CD4-positive, alpha-beta T cell treated with Interleukin-15 for 4 hours (primary cell): ENCODE data around the gene ZNF747.
A peak's percentile ranks its signal among the peaks of the same experiment; 100 is the strongest.

Experiments used
- DNase-seq: peaks from one replicate; pipeline ENCODE4 v3.0.0-alpha.2; 2020; ENCODE audit warnings: low spot score

Gene ZNF747

GRCh38 chr16:30534368-30535105 lies at the start of gene ZNF747:
Gene ZNF747 (minus strand): TSS chr16:30534858. CDS start chr16:30534679, 179 bp downstream.
- peak; percentile 93 for DNase-seq

- no peak for DNase-seq
Measured at GRCh38 chr16:30582611-30583340, 48.1 kb upstream of the ZNF747 start.

GRCh38 chr16:30581457-30581856 lies 46.8 kb upstream of the ZNF747 start:
- DNase-seq = no peak

- no peak for DNase-seq
Measured at GRCh38 chr16:30574678-30575077, 40.0 kb upstream of the ZNF747 start.

- peak; percentile 98 for DNase-seq
Measured at GRCh38 chr16:30571445-30572322, 37.0 kb upstream of the ZNF747 start, which contains the start of gene ZNF688. Gene ZNF688 (minus strand): TSS chr16:30571714. CDS start chr16:30571629, 85 bp downstream.

- DNase-seq = no peak
Measured at GRCh38 chr16:30570636-30571444, 36.2 kb upstream of the ZNF747 start.

- no peak for DNase-seq
Measured at GRCh38 chr16:30569746-30570635, 35.3 kb upstream of the ZNF747 start.

GRCh38 chr16:30569281-30569680 lies 34.6 kb upstream of the ZNF747 start:
- no peak for DNase-seq

GRCh38 chr16:30567991-30568638 lies 33.5 kb upstream of the ZNF747 start:
- DNase-seq = peak; percentile 78

- DNase-seq = peak; percentile 68
Measured at GRCh38 chr16:30567160-30567990, 32.7 kb upstream of the ZNF747 start.

GRCh38 chr16:30566531-30566930 lies 31.9 kb upstream of the ZNF747 start:
- no peak for DNase-seq

- DNase-seq = no peak
Measured at GRCh38 chr16:30565984-30566383, 31.3 kb upstream of the ZNF747 start.

- DNase-seq = no peak
Measured at GRCh38 chr16:30565526-30565925, 30.9 kb upstream of the ZNF747 start.

GRCh38 chr16:30562021-30562420 lies 27.4 kb upstream of the ZNF747 start:
- no peak for DNase-seq

GRCh38 chr16:30561089-30561816 lies 26.6 kb upstream of the ZNF747 start:
- DNase-seq = peak; percentile 20

- no peak for DNase-seq
Measured at GRCh38 chr16:30559690-30560089, 25.0 kb upstream of the ZNF747 start.

GRCh38 chr16:30558789-30559377 lies 24.2 kb upstream of the ZNF747 start:
- no peak for DNase-seq
